GM19328 (cell line): Measurements from ENCODE around the gene C3orf85.
"Not testable (repeated sequence)": the region's sequence is repeated elsewhere in the genome, so short reads cannot be mapped to it uniquely, and the experiment has no call there.

Experiments
- ATAC-seq: cut with Tn5 transposase; IDR thresholded peaks from one replicate; pipeline ENCODE4 v1.9.1; 2021; ENCODE audit warnings: mild to moderate bottlenecking, moderate library complexity; ENCODE audit not compliant: unreplicated experiment

The C3orf85 gene

GRCh38 chr3:109136523-109136922 is at the start of gene C3orf85:
Gene C3orf85 (plus strand): TSS chr3:109136719. CDS start chr3:109136848, 129 bp downstream.
- ATAC-seq = no peak

GRCh38 chr3:109089265-109089664 is 47.3 kb upstream of the C3orf85 start:
- ATAC-seq = no peak

GRCh38 chr3:109091846-109092245 is 44.7 kb upstream of the C3orf85 start:
- ATAC-seq = no peak

GRCh38 chr3:109093561-109093960 is 43.0 kb upstream of the C3orf85 start:
- ATAC-seq = no peak

GRCh38 chr3:109095166-109095565 is 41.4 kb upstream of the C3orf85 start:
- ATAC-seq = no peak

GRCh38 chr3:109098079-109098644 is 38.4 kb upstream of the C3orf85 start:
- ATAC-seq = no peak

GRCh38 chr3:109109574-109109973 is 26.9 kb upstream of the C3orf85 start:
- no peak for ATAC-seq

GRCh38 chr3:109112946-109113760 is 23.4 kb upstream of the C3orf85 start:
- ATAC-seq = no peak

GRCh38 chr3:109114746-109115145 is 21.8 kb upstream of the C3orf85 start:
- ATAC-seq = no peak

- ATAC-seq = no peak
These were observed 21.1 kb upstream of the C3orf85 start for GRCh38 chr3:109115451-109115850.

GRCh38 chr3:109116031-109116430 is 20.5 kb upstream of the C3orf85 start:
- ATAC-seq = no peak

- no peak for ATAC-seq
These were observed 18.6 kb upstream of the C3orf85 start, which contains the start of gene MORC1 for GRCh38 chr3:109117939-109118338. Gene MORC1 (minus strand): TSS chr3:109118134. CDS start chr3:109118059, 75 bp downstream.

- ATAC-seq = no peak
These were observed 17.9 kb upstream of the C3orf85 start for GRCh38 chr3:109118584-109118983.

- ATAC-seq = no peak
These were observed 13.8 kb upstream of the C3orf85 start for GRCh38 chr3:109122690-109123089.

GRCh38 chr3:109125902-109126301 is 10.6 kb upstream of the C3orf85 start:
- no peak for ATAC-seq

GRCh38 chr3:109127553-109127952 is 9.0 kb upstream of the C3orf85 start:
- ATAC-seq = no peak

GRCh38 chr3:109131276-109131675 is 5.2 kb upstream of the C3orf85 start:
- ATAC-seq = no peak

GRCh38 chr3:109132801-109133473 is 3.6 kb upstream of the C3orf85 start:
- ATAC-seq = no peak

GRCh38 chr3:109133474-109133816 is 3.1 kb upstream of the C3orf85 start:
- not testable (repeated sequence) for ATAC-seq

- no peak for ATAC-seq
These were observed 1.2 kb downstream of the C3orf85 start for GRCh38 chr3:109137761-109138160.

- ATAC-seq = no peak
These were observed 3.8 kb downstream of the C3orf85 start for GRCh38 chr3:109140318-109140717.

- no peak for ATAC-seq
These were observed 7.1 kb downstream of the C3orf85 start for GRCh38 chr3:109143646-109144045.
